ENCODE results near the gene METTL2A. TPM values are rescaled to one million over a fixed set of nuclear protein-coding genes. Genes with fewer than 3 reads are reported as not detected.
"Not testable (repeated sequence)": the region's sequence is repeated elsewhere in the genome, so short reads cannot be mapped to it uniquely, and the experiment has no call there.

METTL2A gene
- total RNA-seq, 2 donors from 2014 or later, result 7.2 to 22.0 TPM

- not testable (repeated sequence) for DNase-seq (ENCODE audit: low spot score); H3K4me1 ChIP-seq (ENCODE audit: control insufficient read depth in 1 of 2, low read depth in 2 of 2); ATAC-seq (ENCODE audit: insufficient number of reproducible peaks, low FRiP score, low read depth)
These were observed 30.0 kb downstream of the METTL2A start for GRCh38 chr17:62453656-62454055.

DNA sequence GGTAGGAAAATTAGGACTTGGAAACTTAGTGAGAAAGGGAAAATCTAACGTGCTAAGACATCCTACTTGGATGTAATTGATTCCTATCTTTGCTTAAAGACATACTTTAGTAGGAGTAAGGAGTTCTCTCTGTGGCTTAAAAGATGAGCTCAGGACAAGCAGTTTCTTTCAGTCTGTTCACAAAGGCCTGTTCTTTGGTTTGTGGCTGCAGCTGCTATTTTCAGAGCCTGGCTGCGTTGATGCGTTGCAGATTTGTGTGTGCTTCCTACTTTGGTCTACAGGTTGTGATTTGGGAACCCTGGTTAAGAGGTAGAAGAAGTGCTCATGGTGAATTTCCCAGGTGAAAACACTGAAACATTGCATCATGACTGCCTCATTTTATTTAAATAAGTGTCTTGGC is 30.4 kb downstream of the METTL2A start:
- H3K4me1 ChIP-seq (ENCODE audit: control insufficient read depth in 1 of 2, low read depth in 2 of 2); H3K27ac ChIP-seq; H3K27me3 ChIP-seq (replicated peaks; ENCODE audit: insufficient read depth); H3K36me3 ChIP-seq; ATAC-seq (ENCODE audit: insufficient number of reproducible peaks, low FRiP score, low read depth); H3K4me3 ChIP-seq; DNase-seq (ENCODE audit: low spot score); H3K9me3 ChIP-seq: not testable (repeated sequence)

More at GRCh38 chr17:62453656-62454055, 30.0 kb downstream of the METTL2A start:
- not testable (repeated sequence) for H3K4me3 ChIP-seq; H3K27me3 ChIP-seq (replicated peaks; ENCODE audit: insufficient read depth); H3K27ac ChIP-seq; H3K36me3 ChIP-seq; H3K9me3 ChIP-seq

DNA sequence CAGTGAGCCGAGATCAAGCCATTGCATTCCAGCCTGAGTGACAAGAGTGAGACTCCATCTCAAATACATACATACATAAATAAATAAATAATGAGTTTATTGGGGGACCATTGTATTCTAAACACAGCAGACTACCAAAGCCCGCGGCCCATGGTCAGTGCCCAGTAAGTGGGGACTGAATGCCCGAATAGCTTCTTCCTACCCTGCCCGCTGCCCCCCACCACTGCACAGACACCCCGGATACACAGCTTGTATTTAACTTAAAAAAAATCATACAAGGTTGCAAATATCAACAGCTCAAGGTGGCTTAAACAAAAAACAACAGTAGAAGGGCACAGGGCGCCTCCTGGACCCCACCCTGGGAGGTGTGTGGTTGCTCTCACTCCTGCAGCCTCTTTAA is 32.3 kb downstream of the METTL2A start:
- H3K4me3 ChIP-seq, result no peak overlapping the region
- DNase-seq (ENCODE audit: low spot score) (no peak), ATAC-seq (ENCODE audit: insufficient number of reproducible peaks, low FRiP score, low read depth) (no peak)
- H3K4me1 ChIP-seq (ENCODE audit: control insufficient read depth in 1 of 2, low read depth in 2 of 2), result no peaks in the 10 kb centered on the region
- H3K9me3 ChIP-seq, result no peaks in the 10 kb centered on the region
- TF ChIP-seq, protein P1, sequence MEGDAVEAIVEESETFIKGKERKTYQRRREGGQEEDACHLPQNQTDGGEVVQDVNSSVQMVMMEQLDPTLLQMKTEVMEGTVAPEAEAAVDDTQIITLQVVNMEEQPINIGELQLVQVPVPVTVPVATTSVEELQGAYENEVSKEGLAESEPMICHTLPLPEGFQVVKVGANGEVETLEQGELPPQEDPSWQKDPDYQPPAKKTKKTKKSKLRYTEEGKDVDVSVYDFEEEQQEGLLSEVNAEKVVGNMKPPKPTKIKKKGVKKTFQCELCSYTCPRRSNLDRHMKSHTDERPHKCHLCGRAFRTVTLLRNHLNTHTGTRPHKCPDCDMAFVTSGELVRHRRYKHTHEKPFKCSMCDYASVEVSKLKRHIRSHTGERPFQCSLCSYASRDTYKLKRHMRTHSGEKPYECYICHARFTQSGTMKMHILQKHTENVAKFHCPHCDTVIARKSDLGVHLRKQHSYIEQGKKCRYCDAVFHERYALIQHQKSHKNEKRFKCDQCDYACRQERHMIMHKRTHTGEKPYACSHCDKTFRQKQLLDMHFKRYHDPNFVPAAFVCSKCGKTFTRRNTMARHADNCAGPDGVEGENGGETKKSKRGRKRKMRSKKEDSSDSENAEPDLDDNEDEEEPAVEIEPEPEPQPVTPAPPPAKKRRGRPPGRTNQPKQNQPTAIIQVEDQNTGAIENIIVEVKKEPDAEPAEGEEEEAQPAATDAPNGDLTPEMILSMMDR (IDR thresholded peaks at IDR 0.05), result no peak
- no peaks in the 10 kb centered on the region for H3K36me3 ChIP-seq
- H3K27ac ChIP-seq, result no peak overlapping the region
- H3K27me3 ChIP-seq (replicated peaks; ENCODE audit: insufficient read depth), result no peaks in the 10 kb centered on the region

DNA sequence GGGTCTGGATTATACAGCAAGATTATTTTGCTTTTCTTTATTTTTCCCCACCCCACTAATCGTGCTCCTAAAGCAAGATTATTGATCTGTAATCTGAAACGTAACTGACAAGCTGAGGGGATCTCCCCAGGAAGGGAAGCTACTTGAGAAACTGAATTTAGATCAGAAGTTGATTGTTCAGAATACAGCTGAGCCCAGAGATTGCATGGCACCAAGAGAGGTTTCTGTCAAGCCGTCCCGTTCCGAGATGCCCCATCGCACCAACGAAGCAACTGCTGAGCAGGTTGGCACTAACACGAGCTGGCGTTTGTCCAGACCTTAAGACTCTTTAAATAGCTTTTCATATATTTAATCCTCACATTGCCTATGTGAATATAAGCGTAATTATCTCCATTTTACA is 34.8 kb downstream of the METTL2A start:
- DNase-seq (ENCODE audit: low spot score); H3K4me3 ChIP-seq; H3K27me3 ChIP-seq (replicated peaks; ENCODE audit: insufficient read depth); ATAC-seq (ENCODE audit: insufficient number of reproducible peaks, low FRiP score, low read depth); H3K4me1 ChIP-seq (ENCODE audit: control insufficient read depth in 1 of 2, low read depth in 2 of 2); H3K36me3 ChIP-seq; H3K9me3 ChIP-seq; H3K27ac ChIP-seq: not testable (repeated sequence)

DNA sequence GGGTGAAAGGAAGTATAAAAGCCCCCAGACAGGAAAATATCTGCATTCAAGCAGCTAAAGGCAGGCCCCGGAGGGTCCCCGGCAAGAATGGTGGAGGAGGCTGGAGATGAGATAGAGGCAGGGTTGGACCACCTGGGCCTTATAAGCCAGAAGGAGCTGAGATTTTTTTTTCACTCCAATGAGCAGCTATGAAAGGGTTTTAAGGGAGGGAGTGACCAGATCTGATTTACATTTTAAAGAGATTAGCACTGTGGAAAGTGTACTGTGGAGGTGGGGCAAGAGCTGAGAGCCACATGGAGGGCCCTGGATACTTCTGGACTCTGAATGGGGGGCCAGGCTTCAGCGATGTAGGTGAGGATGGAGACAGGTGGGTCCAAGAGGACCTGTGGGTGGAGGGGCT is 40.7 kb downstream of the METTL2A start:
- H3K4me1 ChIP-seq (ENCODE audit: control insufficient read depth in 1 of 2, low read depth in 2 of 2); ATAC-seq (ENCODE audit: insufficient number of reproducible peaks, low FRiP score, low read depth); H3K27ac ChIP-seq: not testable (repeated sequence)

DNA sequence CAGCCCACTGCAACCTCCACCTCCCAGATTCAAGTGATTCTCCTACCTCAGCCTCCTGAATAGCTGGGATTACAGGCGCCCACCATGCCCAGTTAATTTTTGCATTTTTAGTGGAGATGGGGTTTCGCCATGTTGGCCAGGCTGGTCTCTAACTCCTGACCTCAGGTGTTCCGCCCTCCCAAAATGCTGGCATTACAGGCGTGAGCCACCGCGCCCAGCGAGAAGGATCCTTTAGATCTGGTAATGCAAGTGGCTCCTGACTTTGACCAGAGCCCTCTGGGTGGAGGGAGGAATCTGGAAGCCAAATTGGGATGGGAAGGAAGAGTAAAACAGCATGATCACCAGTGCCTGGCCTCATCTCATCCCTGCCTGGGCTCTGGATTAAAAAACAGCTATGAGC is 41.6 kb downstream of the METTL2A start:
- not testable (repeated sequence) for H3K9me3 ChIP-seq; H3K36me3 ChIP-seq; H3K4me1 ChIP-seq (ENCODE audit: control insufficient read depth in 1 of 2, low read depth in 2 of 2); H3K27ac ChIP-seq; ATAC-seq (ENCODE audit: insufficient number of reproducible peaks, low FRiP score, low read depth); H3K4me3 ChIP-seq; DNase-seq (ENCODE audit: low spot score); H3K27me3 ChIP-seq (replicated peaks; ENCODE audit: insufficient read depth)

More for the DNA sequence above, 40.7 kb downstream of the METTL2A start:
- DNase-seq (ENCODE audit: low spot score); H3K9me3 ChIP-seq; H3K36me3 ChIP-seq; H3K27me3 ChIP-seq (replicated peaks; ENCODE audit: insufficient read depth); H3K4me3 ChIP-seq: not testable (repeated sequence)

DNA sequence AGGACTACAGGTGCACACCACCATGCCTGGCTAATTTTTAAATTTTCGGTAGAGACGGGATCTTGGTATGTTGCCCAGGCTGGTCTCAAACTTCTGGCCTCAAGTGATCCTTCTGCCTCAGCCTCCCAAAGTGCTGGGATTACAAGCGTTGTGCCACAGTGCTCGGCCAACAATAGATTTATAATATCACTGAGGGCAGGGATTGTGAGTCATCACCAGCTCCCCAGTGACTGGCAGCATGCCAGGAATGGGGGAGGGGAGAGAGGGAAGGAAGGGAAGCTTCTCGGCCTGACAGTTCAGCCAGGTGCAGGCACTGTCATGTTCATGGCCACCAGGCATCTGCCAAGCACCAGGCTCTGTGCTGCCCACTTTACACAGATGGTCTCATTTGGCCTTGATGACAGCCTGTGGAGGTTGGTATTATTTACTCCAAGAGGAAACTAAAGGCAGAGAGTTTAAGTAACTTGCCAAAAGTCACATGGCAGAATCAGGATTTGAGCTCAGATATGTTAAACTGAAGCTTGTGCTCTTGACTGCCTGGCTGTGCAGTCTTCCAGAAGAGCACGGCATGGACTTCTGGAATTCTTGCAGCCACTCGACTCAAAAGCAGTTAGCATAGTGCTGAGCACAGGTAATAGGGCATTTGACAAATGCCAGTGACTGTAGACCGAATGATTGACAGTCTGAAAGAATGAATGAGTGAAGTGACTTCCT is 47.1 kb downstream of the METTL2A start:
- peak overlapping the region; percentile 44 to 50 for H3K27ac ChIP-seq
- not testable (repeated sequence) for H3K36me3 ChIP-seq; H3K27me3 ChIP-seq (replicated peaks; ENCODE audit: insufficient read depth); H3K4me1 ChIP-seq (ENCODE audit: control insufficient read depth in 1 of 2, low read depth in 2 of 2); DNase-seq (ENCODE audit: low spot score); H3K9me3 ChIP-seq; ATAC-seq (ENCODE audit: insufficient number of reproducible peaks, low FRiP score, low read depth); H3K4me3 ChIP-seq

GRCh38 chr17:62471380-62471880 is 47.7 kb downstream of the METTL2A start:
- not testable (repeated sequence) for H3K27ac ChIP-seq; H3K9me3 ChIP-seq; H3K4me1 ChIP-seq (ENCODE audit: control insufficient read depth in 1 of 2, low read depth in 2 of 2); DNase-seq (ENCODE audit: low spot score); H3K36me3 ChIP-seq; H3K4me3 ChIP-seq; ATAC-seq (ENCODE audit: insufficient number of reproducible peaks, low FRiP score, low read depth); H3K27me3 ChIP-seq (replicated peaks; ENCODE audit: insufficient read depth)

DNA sequence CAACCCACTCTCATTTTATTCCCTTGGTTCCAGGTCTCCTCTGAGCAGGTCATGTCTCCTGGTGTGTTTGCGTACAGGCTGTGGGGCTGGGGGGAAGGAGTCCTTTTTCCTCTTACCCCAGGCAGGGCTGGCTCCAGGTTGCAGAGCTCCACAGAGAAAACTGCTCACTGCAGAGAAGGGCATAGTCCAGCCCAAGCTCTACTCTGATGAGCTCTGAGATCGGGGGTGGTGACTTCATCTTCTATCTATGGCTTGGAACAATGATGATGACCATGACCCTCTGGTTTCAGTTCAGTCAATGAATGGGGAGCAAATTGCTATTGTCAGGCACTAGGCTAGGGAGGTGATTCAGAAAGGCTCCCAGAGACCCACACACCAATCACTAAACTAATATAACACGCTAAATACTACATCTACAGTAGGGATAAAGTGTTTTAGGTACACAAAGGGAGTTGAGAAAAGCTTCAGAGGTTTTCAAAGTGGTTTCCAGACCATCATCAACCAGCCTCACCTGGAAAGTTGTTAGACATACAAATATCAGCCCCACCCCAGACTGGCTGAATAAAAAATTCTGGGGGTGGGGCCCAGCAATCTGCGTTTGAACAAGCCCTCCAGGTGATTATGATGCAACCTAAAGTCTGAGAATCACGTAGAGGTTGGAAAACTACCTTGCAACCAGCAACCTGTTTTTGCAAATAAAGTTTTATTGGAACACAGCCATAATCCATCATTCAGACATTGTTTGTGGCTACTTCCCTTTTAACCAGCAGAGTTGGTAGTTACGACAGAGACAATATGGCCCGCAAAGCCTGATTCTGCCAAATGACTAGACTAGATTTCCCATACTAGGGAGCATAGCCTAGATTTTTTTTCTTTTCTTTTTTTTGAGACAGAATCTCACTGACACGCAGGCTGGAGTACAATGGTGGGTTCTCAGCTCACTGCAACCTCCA is 49.6 kb downstream of the METTL2A start:
- H3K27me3 ChIP-seq (replicated peaks; ENCODE audit: insufficient read depth); H3K36me3 ChIP-seq; H3K27ac ChIP-seq; H3K4me3 ChIP-seq; DNase-seq (ENCODE audit: low spot score); ATAC-seq (ENCODE audit: insufficient number of reproducible peaks, low FRiP score, low read depth); H3K9me3 ChIP-seq: not testable (repeated sequence)
- peaks cover 10 to 16% of the 10 kb centered on the region in 2 donors for H3K4me1 ChIP-seq (ENCODE audit: control insufficient read depth in 1 of 2, low read depth in 2 of 2)

DNA sequence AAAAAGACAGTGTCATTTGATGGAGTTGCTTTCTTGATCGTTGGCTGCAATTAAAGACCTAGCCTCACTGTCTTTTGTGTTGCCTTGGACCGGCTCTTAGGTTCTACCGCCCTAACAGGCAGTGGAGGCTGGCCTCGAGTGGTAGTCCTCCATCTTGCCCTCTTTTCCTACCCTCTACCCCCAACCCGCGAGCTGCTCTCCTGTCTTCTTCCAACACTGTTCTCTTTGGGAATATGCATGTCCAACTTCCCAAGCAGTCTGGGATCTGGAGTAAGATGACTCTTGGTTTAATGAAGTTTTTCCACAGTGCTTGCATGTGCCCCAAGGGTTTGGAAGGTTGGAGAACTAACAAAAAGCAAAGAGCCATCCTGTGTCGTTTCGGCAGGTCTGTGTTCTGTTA is 53.4 kb downstream of the METTL2A start:
- H3K9me3 ChIP-seq; H3K36me3 ChIP-seq; ATAC-seq (ENCODE audit: insufficient number of reproducible peaks, low FRiP score, low read depth); DNase-seq (ENCODE audit: low spot score); H3K27me3 ChIP-seq (replicated peaks; ENCODE audit: insufficient read depth): not testable (repeated sequence)
- Histone ChIP-seq H3K4me1 (ENCODE audit: control insufficient read depth in 1 of 2, low read depth in 2 of 2) (peaks cover 15 to 28% of the 10 kb centered on the region in 2 donors), H3K27ac (peak overlapping the region; percentile 88 to 91), H3K4me3 (peak overlapping the region; percentile 82)

DNA sequence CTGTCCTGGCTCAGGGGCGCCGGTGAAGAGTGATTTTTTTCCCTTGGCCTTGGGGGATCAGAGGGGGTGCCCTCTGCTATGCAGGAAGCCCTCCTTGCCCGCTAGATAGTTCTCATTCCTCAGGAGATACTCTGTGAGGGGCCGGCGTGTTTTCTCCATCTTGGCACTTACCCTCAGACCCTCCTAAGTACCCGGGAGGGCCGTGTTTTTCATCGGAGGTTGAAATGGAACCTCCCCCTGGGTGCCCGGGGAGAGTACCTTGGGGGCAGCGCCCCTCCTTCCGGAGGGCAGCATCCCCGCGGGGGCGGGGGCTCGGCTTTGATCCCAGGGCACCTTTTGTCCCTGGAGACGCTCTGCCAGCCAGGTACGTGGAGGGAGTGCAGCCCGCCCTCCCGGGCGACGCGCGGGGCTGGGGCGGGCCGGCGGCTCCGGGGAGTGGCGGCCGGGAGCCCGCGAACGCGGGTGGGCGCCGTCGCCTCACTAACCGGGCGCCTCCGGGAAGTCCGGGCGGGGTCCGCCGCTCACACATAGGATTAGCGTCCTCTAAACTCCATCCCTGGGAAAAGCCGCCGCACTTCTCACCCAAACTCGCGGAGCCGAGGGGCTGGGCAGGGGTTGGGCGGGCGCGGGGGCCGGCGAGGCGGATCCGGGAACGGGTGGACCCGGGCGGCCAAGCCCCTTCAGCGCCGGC is 54.2 kb downstream of the METTL2A start:
- ATAC-seq (ENCODE audit: insufficient number of reproducible peaks, low FRiP score, low read depth); H3K27me3 ChIP-seq (replicated peaks; ENCODE audit: insufficient read depth); DNase-seq (ENCODE audit: low spot score); H3K9me3 ChIP-seq; H3K36me3 ChIP-seq: not testable (repeated sequence)
- Histone ChIP-seq H3K4me1 (ENCODE audit: control insufficient read depth in 1 of 2, low read depth in 2 of 2) (peaks cover 16 to 36% of the 10 kb centered on the region in 2 donors), H3K4me3 (peak overlapping the region; percentile 82), H3K27ac (peak overlapping the region; percentile 88 to 91)

Measured in thoracic aorta (tissue), 2 donors.